AG08396 (cell line): ENCODE results near the gene FKBP15.
"Not testable (repeated sequence)": the region's sequence is repeated elsewhere in the genome, so short reads cannot be mapped to it uniquely, and the experiment has no call there.

Source experiments
- DNase-seq: peaks from one replicate; pipeline ENCODE4 v3.0.0; 2012; ENCODE audit warnings: low spot score, mixed read lengths

FKBP15 gene

GRCh38 chr9:113221003-113221799 is at the start of gene FKBP15, which contains the start of gene SLC31A1:
Gene FKBP15 (minus strand): TSS chr9:113221277. CDS start chr9:113221243, 34 bp downstream.
Gene SLC31A1 (plus strand): TSS chr9:113221544. CDS start chr9:113256149, 34,605 bp downstream.
- peak; percentile 96 for DNase-seq

DNA sequence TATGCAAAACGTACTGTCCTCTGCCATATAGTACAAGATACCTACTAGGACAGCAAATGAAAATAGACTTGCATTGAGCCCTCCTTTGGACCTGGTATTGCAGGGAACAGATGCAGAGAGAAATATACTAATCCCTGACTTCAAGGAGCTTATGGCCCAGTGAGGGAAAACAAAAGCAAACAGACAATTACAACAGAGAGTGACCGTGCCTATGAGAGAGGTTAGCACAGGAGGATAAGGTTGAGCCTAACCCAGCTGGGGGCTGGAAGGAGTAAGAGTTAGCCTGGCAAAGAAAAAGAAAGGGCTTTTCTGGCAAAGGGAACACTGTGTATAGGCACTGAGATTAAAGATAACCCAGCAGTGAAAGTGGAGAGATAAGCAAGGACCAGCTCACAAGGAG is 48.8 kb upstream of the FKBP15 start:
- no peak for DNase-seq

GRCh38 chr9:113269355-113269754 is 48.3 kb upstream of the FKBP15 start:
- DNase-seq, result no peak

- no peak for DNase-seq
These were observed 47.0 kb upstream of the FKBP15 start for GRCh38 chr9:113267911-113268566.

DNA sequence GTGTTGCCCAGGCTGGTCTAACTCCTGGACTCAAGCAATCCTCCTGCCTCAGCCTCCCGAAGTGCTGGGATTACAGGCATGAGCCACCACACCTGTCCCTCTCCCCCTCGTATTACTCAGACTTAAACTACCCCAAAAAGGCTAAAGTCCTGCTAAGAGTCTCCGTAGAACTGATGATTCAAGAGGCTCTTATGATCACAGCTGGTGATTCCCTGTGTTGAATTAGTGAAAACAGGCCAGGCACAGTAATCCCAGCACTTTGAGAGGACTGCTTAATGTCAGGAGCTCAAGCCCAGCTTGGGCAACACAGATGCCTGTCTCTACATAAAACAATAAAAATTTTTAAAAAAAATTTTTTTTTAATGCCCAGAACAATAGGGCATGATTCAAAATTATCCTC is 45.1 kb upstream of the FKBP15 start:
- DNase-seq, result no peak

DNA sequence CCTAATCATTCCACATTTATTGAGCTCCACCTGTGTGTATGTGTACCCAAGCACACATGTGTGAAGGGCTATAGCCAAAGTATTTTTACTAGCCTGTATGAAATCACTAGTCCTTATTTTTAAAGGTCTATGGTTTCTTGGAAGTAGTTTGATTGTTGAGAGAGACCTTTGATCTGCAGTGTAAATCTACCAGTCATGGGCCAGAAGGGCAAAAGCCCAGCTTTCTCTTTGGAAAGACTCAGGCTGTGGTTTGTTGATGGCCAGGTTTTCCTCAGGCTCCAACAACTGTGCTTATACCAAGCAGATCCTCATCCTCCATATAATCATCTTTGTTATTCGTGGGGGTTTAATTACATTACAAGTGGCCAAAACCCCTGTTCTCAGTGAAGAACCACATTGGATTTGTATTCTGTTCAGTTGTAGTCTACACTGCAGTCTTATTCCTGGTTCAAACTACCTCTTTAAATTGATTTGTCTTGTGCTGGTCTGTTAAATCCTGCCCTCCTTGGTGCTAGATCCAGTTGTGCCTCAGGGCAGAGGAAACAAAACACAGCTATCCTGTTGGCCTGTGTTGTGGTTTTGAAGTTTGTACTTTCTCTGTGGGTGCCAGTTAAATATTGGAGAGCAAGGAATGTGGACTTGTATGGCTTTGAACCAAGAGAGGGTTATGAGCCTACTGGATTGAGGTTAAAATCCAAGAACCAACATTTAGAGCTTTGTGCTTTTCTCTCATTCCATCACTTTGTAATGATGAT is 41.0 kb upstream of the FKBP15 start:
- DNase-seq, result no peak

DNA sequence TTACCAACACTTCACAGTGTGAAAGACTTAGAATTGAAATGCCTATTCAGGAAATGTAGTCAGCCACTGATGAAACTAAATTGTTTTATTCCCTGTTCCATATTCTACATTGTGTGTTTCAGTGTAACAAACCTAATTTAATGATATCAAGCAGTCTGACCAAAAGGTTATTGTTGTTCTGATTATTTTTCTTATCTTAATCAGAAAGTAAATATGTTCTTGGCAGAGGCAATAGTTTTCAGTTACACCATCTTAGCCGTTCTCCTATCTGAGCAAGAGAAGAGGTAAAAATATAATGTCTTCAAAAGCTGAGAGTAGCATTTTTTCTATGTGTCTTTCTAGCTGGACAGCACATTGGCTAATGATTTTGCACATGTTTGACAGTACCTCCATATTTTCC is 37.2 kb upstream of the FKBP15 start:
- DNase-seq, result no peak

GRCh38 chr9:113257863-113258262 is 36.8 kb upstream of the FKBP15 start:
- no peak for DNase-seq

GRCh38 chr9:113255438-113255837 is 34.4 kb upstream of the FKBP15 start:
- no peak for DNase-seq

- no peak for DNase-seq
These were observed 33.9 kb upstream of the FKBP15 start for GRCh38 chr9:113254991-113255390.

DNA sequence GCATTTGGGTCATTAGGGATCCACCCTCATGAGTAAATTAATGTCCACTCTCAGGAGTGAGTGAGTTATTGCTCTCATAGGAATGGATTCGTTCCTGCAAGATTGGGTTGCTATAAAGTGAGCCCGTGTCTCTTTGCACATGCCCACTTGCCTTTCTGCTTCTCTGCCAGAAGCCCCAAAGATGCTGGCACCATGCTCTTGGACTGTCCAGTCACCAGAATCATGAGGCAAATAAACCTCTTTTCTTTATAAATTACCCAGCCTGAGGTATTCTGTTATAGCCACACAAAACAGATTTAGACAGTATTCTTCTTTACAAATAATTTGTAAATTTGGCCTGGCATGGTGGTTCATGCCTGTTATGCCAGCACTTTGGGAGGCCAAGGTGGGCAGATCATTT is 29.7 kb upstream of the FKBP15 start:
- no peak for DNase-seq

DNA sequence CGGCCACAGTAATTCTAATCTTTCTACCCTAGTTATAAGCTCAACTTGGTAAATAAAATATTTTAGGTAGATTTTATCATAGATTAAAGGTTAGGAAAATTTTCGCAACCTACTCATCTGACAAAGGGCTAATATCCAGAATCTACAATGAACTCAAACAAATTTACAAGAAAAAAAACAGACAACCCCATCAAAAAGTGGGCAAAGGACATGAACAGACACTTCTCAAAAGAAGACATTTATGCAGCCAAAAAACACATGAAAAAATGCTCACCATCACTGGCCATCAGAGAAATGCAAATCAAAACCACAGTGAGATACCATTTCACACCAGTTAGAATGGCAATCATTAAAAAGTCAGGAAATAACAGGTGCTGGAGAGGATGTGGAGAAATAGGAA is 28.6 kb upstream of the FKBP15 start:
- DNase-seq, result not testable (repeated sequence)

DNA sequence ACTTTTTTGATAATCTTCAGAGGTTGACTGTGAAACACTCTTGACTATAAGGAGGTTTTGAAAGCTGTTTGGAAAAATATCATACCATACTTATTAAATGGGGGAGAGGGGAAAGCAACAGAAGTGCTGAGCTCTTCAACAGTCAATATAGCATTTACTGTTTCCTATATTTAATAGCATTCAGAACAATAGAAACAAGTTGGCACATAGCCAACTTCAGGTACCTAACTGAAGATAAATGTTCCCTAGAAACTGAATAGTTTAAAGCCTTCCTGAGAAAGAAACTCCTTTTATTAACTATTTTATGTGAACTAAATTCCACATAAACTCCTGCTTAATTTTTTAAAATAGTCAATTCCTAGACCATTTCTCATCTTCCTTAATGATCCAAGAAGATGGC is 26.6 kb upstream of the FKBP15 start:
- DNase-seq, result no peak

- DNase-seq, result no peak
These were observed 25.9 kb upstream of the FKBP15 start for GRCh38 chr9:113246928-113247327.

DNA sequence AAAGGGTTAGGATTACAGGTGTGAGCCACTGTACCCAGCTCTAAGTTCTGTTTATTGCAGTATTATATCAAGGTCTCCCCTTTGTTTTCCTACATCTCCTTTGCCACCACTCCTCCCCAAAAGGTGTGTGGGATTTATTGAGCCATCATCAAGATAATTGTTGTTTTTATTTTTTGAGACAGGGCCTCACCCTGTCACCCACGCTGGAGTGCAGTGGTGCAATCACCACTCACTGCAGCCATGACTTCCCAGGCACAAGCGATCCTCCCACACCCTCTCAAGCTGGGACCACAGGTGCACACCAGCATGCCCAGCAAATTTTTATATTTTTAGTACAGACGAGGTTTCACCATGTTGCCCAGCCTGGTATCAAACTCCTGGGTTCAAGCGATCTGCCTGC is 24.8 kb upstream of the FKBP15 start:
- no peak for DNase-seq

GRCh38 chr9:113244556-113244955 is 23.5 kb upstream of the FKBP15 start:
- DNase-seq, result no peak

DNA sequence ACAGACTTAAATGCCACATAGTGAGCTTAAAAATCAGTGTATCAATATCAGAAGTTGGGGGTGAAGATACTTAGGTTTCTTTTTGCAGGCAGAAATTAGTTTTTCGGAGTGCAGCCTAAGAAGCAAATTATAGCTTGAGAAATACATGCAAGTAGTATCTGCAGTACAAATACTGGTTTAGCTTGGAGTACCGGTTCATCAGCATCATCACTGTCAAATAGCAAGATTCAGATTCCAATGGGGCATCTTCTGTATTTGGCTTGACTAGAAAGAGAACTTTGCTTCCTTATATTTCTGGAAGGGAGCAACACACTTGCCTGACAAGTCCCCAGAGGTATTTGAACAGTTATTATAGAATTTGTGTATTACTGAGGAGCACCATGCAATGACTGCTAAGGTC is 20.1 kb upstream of the FKBP15 start:
- no peak for DNase-seq

GRCh38 chr9:113238859-113239232 is 17.8 kb upstream of the FKBP15 start:
- no peak for DNase-seq

DNA sequence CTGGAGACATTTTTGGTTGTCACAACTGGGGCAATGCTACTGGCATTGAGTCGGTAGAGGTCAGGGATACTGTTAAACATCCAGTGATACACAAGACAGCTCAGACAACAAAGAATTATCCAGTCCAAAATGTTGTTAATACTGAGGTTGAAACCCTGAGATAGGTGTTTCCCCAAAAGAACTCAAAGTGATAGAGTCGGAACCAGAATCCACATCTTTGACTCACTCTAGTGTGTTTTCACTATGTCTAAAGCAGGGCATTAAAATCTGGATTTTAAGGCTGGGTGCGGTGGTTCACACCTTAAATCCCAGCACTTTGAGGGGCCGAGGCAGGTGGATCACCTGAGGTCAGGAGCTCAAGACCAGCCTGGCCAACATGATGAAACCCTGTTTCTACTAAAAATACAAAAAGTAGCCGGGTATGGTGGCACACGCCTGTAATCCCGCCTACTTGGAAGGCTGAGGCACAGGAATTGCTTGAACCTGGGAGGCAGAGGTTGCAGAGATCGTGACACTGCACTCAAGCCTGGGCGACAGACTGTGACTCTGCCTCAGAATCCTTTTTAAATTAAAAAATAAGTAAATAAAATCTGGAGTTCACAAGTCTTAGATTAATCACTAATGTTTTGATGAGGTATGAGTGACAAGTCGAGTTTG is 17.3 kb upstream of the FKBP15 start:
- DNase-seq, result no peak

DNA sequence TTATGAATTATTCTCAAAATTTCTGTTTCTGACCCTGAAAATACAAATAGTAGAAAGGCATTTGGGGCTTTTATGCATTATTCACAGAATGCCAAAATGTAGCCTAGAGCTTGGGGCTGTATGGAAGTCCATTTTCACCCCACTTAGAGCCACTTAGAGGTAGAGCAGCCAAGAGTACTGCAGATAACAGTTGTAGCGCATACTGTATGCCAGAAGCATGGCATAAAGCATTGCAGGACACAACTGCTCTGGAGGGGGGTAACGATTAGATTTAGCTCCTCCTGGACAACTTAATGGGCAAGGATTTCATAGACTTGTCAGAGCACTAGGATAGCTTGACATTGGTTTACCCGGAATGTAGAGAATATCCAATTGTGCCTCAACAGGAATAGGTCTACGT is 15.9 kb upstream of the FKBP15 start:
- no peak for DNase-seq

GRCh38 chr9:113235701-113236255 is 14.7 kb upstream of the FKBP15 start:
- DNase-seq, result not testable (repeated sequence)

GRCh38 chr9:113231701-113232100 is 10.6 kb upstream of the FKBP15 start:
- DNase-seq, result no peak
